ENCODE results near the gene RBM47. TPM values are rescaled to one million over a fixed set of nuclear protein-coding genes. Genes with fewer than 3 reads are reported as not detected.

The RBM47 gene
- total and polyA plus RNA-seq, 2 experiments from 2014 or later: 35.6 to 139 TPM

DNA sequence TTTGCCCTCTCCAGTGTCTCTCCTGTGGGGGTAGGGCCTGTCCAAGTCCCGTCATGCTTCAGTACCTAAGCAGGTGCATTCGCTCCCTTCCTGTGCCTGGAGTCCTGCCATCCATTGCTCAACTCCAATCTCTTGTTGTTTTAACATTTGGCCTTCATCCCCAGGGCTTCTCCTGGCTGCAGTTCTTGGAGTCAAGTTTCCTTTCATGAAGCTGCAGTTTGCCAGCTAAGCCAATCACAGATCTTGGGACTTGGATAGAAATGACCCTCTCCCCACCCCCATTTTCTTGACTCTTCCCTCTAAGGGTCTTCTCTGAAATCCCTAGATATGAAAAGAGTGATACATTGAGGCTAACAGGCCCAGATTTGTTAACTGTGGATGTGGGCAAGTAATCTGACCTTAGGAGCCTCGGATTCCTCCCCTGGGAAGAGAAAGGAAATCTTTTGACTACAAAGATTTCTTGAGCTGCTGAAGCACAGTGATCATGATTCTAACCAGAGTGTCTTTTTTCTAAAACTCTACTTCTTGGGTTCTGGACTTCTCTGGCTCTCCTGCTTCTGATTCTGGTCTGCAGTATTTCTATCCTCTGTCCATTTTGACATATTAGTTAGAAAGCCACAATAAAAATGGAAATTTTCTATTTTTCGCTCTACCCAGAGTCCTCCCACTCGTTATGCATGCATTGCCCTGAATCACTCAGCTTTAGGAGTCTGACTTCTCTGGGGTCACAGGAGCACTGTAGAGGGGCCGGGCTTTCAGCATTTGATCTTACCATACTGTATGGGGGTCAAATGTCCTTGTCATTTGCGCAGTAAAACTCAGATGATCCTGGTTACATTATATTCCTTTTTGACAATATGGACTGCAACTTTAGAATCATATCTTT, 233.5 kb downstream of the RBM47 start:
- Mint-ChIP-seq H3K36me3 (ENCODE audit: low read depth) (no peaks in the 10 kb centered on the region), H3K27me3 (ENCODE audit: insufficient read depth, low read depth, poor library complexity) (peaks cover 13% of the 10 kb centered on the region), H3K9me3 (no peaks in the 10 kb centered on the region), H3K4me1 (peaks cover 9% of the 10 kb centered on the region), H3K27ac (peak overlapping the region; percentile 45; the same call in 1 of the 2 replicates), H3K4me3 (no peak overlapping the region)
- Histone ChIP-seq H3K27me3 (ENCODE audit: insufficient read depth) (no peaks in the 10 kb centered on the region), H4K20me1 (replicated peaks; ENCODE audit: insufficient read depth) (no peaks in the 10 kb centered on the region), H3K9me2 (ENCODE audit: insufficient read depth) (no peaks in the 10 kb centered on the region; the same call in 1 of the 2 replicates), H3K4me2 (peak overlapping the region; percentile 50; the same call in 1 of the 2 replicates), H3K79me2 (replicated peaks; ENCODE audit: insufficient read depth) (no peaks in the 10 kb centered on the region), H3K4me1 (ENCODE audit: insufficient read depth) (peaks cover 9% of the 10 kb centered on the region), H3K4me3 (no peak overlapping the region), H3K27ac (ENCODE audit: low read depth) (no peak overlapping the region), H3K36me3 (ENCODE audit: insufficient read depth) (no peaks in the 10 kb centered on the region), H2AFZ (peak overlapping the region; percentile 82; the same call in 1 of the 2 replicates), H3F3A (replicated peaks; ENCODE audit: low read depth) (no peaks in the 10 kb centered on the region)
- peak; percentile 76 for ATAC-seq
- TF ChIP-seq, protein P1, sequence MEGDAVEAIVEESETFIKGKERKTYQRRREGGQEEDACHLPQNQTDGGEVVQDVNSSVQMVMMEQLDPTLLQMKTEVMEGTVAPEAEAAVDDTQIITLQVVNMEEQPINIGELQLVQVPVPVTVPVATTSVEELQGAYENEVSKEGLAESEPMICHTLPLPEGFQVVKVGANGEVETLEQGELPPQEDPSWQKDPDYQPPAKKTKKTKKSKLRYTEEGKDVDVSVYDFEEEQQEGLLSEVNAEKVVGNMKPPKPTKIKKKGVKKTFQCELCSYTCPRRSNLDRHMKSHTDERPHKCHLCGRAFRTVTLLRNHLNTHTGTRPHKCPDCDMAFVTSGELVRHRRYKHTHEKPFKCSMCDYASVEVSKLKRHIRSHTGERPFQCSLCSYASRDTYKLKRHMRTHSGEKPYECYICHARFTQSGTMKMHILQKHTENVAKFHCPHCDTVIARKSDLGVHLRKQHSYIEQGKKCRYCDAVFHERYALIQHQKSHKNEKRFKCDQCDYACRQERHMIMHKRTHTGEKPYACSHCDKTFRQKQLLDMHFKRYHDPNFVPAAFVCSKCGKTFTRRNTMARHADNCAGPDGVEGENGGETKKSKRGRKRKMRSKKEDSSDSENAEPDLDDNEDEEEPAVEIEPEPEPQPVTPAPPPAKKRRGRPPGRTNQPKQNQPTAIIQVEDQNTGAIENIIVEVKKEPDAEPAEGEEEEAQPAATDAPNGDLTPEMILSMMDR (conservative IDR thresholded peaks at IDR 0.05; ENCODE audit: low read depth in 2 of 2): no peak
- no peak for TF ChIP-seq ZNF331 (CRISPR knock-in tag; IDR thresholded peaks at IDR 0.05; ENCODE audit: low read depth)
- no peak for TF ChIP-seq POLR2AphosphoS5 (IDR thresholded peaks at IDR 0.05; ENCODE audit: low read depth)
- no peak for TF ChIP-seq STAT1 (IDR thresholded peaks at IDR 0.05; ENCODE audit: unreplicated experiment)
- TF ChIP-seq JUNB (IDR thresholded peaks at IDR 0.05; ENCODE audit: unreplicated experiment): no peak
- no peak for TF ChIP-seq ZNF114 (CRISPR knock-in tag; IDR thresholded peaks at IDR 0.05)
- TF ChIP-seq, protein P2, sequence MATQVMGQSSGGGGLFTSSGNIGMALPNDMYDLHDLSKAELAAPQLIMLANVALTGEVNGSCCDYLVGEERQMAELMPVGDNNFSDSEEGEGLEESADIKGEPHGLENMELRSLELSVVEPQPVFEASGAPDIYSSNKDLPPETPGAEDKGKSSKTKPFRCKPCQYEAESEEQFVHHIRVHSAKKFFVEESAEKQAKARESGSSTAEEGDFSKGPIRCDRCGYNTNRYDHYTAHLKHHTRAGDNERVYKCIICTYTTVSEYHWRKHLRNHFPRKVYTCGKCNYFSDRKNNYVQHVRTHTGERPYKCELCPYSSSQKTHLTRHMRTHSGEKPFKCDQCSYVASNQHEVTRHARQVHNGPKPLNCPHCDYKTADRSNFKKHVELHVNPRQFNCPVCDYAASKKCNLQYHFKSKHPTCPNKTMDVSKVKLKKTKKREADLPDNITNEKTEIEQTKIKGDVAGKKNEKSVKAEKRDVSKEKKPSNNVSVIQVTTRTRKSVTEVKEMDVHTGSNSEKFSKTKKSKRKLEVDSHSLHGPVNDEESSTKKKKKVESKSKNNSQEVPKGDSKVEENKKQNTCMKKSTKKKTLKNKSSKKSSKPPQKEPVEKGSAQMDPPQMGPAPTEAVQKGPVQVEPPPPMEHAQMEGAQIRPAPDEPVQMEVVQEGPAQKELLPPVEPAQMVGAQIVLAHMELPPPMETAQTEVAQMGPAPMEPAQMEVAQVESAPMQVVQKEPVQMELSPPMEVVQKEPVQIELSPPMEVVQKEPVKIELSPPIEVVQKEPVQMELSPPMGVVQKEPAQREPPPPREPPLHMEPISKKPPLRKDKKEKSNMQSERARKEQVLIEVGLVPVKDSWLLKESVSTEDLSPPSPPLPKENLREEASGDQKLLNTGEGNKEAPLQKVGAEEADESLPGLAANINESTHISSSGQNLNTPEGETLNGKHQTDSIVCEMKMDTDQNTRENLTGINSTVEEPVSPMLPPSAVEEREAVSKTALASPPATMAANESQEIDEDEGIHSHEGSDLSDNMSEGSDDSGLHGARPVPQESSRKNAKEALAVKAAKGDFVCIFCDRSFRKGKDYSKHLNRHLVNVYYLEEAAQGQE (IDR thresholded peaks at IDR 0.05; ENCODE audit: unreplicated experiment): no peak
- no peak for TF ChIP-seq ZNF462 (CRISPR knock-in tag; IDR thresholded peaks at IDR 0.05)
- no peak for TF ChIP-seq CREB1 (CRISPR knock-in tag; IDR thresholded peaks at IDR 0.05; ENCODE audit: low read depth)
- no peak for TF ChIP-seq EZH2phosphoT487 (IDR thresholded peaks at IDR 0.05; ENCODE audit: unreplicated experiment)
- TF ChIP-seq EZH2 (IDR thresholded peaks at IDR 0.05; ENCODE audit: low read depth, unreplicated experiment): no peak
- no peak for TF ChIP-seq NANOG (IDR thresholded peaks at IDR 0.05; ENCODE audit: borderline replicate concordance)
- TF ChIP-seq, protein P3, sequence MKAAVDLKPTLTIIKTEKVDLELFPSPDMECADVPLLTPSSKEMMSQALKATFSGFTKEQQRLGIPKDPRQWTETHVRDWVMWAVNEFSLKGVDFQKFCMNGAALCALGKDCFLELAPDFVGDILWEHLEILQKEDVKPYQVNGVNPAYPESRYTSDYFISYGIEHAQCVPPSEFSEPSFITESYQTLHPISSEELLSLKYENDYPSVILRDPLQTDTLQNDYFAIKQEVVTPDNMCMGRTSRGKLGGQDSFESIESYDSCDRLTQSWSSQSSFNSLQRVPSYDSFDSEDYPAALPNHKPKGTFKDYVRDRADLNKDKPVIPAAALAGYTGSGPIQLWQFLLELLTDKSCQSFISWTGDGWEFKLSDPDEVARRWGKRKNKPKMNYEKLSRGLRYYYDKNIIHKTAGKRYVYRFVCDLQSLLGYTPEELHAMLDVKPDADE (IDR thresholded peaks at IDR 0.05): no peak
- peak; percentile 47 for DNase-seq (ENCODE audit: low spot score)

Measured in GM23338 (cell line).